Measurements from ENCODE around the gene GRK7.

GRK7 gene, protein sequence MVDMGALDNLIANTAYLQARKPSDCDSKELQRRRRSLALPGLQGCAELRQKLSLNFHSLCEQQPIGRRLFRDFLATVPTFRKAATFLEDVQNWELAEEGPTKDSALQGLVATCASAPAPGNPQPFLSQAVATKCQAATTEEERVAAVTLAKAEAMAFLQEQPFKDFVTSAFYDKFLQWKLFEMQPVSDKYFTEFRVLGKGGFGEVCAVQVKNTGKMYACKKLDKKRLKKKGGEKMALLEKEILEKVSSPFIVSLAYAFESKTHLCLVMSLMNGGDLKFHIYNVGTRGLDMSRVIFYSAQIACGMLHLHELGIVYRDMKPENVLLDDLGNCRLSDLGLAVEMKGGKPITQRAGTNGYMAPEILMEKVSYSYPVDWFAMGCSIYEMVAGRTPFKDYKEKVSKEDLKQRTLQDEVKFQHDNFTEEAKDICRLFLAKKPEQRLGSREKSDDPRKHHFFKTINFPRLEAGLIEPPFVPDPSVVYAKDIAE (N-terminal part only)

DNA sequence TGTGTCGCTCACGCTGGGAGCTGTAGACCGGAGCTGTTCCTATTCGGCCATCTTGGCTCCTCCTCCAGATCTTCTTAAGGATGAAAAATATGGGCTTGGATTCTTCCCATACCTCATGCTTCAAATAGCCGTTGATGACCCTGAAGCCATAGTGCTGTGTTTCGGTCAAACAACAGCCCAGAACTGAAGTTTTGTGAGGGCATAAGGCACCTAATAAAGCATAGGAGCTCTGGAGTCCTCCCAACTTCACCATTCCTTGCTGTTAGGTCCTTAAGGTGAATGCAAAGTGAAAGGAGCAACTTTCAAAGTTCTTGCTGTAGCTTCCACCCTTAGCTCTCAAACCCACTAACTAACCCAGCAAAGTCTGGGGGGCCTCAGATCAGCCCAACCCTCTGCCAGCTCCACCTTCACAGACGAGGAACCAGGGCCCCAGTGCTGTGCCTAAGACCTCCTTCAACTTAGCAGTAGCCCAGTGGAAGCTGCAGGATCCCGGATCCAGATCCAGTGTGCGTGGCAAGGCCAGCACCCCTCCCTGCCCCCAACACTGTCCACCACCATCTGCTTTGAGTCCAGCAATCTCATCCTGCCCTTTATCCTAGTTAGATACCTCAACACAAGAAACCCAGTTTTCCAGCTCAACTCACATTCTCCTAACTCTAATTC, at the start of gene GRK7:
Gene GRK7 (plus strand): TSS at position 321 of the 663 bp plus-strand sequence. CDS start 14,877 bp downstream, outside the sequence.
- no peak for DNase-seq (ENCODE audit: low spot score)

DNA sequence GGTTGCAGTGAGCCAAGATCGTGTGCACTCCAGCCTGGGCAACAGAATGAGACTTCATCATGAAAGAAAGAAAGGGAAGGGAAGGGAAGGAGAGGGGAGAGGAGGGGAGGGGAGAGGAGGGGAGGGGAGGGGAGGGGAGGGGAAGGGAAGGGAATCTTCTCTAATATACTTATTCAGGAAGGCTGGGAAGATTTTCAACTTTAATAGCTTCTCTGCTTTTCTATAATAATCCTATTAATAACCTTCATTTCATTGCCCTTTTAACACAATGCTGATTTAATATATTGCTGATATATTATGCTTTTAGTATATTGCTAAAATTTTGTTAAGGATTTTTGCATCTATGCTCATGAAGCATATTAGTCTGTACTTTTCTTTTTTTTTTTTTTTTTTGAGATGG, 48.5 kb upstream of the GRK7 start:
- no peak for DNase-seq (ENCODE audit: low spot score)

DNA sequence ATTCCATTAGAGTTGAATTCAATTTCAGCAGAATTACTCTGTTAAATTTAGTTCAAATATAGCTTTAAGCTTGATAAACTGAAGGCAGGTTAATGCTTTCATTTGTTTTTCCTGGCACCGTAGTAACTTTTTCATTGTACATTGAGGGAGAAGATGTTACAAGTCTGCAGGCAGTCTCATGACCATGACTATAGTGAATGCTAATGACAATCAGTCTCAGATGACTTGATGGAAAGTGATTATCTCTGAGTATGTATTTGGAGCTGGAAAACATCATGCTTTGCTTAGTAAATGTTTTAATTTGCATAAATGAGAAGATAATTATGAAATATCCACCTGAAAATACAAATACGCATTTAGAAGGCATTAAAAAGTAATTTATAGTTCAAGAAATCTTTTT, 41.1 kb upstream of the GRK7 start:
- DNase-seq (ENCODE audit: low spot score): no peak

DNA sequence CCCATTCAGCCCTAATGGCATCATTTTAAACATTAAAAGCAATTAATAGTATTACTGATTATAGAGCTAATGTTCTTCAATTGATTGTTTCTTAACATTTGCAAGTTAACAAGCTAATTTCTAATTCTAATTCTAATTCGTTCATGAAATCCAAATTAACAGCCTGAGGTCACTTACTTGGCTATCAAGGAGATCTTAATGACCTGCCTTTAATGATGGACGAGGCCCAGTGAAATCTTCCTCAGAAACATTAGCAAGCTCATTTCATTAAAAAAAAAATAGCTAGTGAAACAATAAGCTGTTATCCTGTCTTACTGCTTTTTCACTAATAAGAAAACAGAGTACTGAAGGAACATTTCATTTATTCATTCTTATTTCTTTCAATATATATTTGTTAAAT, 40.6 kb upstream of the GRK7 start:
- DNase-seq (ENCODE audit: low spot score): no peak

DNA sequence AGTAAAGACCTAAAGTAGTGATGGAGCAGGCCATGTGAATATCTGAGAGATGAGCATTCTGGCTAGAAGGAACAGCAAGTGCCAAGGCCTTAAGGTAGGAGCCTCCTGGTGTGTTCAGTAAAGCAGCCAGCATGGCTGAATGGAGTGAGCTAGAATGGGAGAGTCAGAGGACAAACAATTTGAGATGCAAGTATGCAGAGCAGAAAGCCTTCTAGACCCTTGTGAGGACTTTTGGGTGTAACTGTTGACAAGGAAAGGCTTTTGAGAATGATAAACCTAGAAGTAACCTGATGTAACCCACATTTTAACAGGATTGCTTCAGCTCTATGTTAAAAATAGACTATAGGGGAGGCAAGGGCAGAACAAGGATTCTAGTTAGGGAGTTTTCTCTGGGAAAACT, 40.0 kb upstream of the GRK7 start:
- DNase-seq (ENCODE audit: low spot score): no peak

DNA sequence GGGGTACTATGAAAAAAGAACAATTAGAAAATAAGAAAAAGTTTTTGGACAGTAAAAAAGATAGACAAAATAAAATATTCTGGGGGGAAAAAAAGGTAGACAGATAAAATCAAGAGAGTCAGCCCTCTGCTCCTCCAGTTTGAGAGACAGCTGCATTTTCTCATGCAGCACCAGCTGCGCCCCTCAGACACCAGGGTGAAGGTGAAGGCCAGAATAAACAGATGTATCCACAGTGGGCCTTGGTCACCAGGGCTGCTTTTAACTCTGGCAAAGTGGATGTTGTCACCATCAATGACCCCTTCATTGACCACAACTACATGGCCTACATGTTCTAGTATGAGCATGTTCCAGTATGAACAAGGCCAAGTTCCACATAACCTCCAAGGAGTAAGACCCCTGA, 39.0 kb upstream of the GRK7 start:
- no peak for DNase-seq (ENCODE audit: low spot score)

DNA sequence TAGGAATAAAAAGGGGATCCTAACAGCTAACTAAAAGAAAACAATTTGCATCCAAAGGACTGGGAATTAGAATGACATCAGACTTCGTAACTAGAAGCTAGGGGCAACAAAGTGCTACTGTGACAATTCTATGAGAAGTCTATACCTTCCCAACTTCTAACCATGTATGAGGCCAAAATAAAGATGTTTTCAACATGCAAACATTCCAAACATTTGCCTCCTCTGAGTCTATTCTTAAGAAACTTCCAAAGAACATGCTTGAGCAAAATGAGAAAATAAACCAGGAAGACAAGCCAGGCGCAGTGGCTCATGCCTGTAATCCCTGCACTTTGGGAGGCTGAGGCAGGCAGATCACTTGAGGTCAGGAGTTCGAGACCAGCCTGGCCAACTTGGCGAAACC, 38.2 kb upstream of the GRK7 start:
- DNase-seq (ENCODE audit: low spot score): no peak

DNA sequence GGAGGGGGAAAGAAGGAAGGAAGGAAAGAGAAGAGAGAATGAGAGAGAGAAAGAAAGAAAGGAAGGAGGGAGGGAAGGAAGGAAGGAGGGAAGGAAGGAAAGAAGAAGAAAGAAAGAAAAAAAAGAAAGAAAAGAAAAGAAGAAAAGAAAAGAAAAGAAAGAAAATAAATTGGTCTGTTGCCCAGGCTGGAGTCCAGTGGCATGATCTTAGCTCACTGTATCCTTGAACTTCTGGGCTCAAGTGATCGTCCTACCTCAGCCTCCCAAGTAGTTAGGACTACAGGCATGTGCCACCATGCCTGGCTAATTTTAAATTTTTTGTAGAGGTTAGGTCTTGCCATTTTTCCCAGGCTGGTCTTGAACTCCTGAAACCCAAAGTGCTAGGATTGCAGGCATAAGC, 36.7 kb upstream of the GRK7 start:
- DNase-seq (ENCODE audit: low spot score): no peak

DNA sequence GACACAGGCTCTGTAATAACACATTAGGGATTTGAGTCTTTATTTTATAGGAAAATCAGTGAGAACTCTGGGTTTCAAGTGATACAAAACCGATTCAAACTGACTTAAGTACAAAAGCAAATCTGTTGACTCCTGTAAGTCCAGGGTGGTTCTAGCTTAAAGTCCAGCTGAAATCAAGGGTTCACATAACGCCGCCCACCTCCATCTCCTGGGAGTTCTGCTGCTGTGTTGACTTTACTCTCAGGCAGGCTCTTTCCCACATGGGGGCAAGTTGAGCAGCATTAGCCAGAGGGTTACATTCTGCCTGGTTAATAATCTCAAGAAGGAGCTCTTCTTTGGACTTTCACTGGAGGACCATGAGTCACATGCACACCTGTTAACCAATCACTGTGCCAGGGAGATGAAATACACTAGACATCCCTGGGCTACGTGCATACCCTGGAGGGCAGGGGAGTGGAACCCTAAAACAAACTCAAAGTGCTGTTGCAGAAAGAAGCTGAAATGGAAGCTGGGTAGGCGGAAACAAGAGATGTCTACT, 34.8 kb upstream of the GRK7 start:
- DNase-seq (ENCODE audit: low spot score): no peak

DNA sequence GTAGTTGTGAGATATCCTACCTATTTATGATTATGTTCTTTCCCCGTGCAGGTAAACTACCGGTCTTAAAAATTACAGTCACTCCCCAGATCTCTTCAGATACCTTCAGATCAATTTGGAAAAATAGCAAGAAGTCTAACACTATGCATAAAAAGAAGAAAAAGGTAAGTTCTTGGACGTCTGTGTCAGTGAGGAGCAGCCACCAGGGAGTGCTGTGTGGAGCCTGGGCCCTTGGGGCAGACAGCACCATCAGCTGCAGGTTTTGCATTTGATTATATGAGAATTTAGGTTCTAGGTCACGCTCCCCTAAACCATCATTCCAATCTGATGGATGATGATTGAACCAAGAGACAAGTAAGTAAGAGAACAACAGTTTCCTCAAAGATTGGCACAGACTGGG, 34.0 kb upstream of the GRK7 start:
- no peak for DNase-seq (ENCODE audit: low spot score)

DNA sequence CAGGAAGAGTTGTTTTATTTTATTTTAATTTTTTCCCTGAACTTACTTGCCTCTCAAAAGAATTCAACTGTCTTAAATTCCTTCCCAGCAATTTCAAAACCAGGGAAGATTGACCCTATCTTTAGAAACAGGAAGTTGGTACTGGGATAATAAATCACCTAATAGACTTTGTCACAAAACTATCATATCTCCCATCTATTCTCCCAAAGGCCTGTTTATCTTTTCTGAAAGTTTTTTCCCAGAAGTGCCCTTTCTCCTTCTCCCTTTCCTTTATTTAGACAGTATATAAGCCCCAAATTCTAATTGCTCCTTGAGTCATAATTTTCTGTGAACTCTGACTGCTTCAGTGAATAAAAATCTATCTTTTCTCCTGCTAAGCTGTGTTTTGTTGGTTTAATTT, 28.0 kb upstream of the GRK7 start:
- DNase-seq (ENCODE audit: low spot score): no peak

DNA sequence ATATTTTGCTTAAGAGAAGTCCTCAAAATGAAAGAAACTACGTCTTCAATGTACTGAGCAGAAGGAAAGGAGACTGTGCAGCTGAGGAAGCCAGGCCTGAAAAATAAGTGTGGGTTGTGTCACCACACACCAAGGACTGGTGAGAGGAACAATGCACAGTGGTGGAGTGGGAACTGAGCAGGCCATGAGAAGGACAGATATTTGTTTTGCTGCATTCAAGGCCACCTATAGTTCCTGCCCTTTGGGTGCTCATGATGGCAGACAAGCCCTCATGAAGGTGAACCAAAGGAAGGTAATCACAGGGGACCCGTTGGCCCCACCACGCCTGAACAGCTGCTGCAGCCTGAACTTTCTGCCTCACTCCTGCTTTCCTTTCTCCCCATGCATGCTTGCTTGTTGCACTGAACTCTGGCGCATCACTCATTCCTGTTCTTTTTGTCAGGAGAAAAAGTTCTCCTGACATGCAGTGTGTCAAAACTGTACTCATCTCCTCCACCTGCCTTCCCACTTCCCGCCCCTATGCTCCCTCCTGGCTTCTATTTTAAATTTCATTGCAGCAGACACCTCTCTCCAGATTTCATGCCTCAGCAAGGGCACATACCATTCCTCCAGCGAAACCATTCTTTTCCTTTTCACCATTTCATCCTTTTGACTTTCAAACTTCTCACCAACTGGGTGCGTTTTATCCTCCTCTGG, 27.3 kb upstream of the GRK7 start:
- DNase-seq (ENCODE audit: low spot score): no peak

DNA sequence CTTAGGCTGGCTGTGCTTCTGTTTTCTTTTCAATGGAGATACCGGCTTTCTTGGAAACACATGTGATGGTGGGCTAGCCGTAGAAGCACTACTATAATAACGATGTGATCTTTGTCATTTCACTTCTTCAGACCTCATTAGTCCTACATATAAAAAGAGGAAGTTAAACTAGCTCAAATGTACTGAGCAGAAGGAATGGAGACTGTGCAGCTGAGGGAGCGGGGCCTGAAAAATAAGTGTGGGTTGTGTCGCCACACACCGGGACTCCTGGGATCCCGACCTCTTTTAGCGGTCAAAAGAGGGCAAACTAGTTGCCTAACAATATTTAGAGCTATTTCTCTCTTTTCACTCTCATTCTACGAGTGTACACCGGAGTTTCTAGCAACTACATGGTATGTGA, 26.1 kb upstream of the GRK7 start:
- DNase-seq (ENCODE audit: low spot score): no peak

DNA sequence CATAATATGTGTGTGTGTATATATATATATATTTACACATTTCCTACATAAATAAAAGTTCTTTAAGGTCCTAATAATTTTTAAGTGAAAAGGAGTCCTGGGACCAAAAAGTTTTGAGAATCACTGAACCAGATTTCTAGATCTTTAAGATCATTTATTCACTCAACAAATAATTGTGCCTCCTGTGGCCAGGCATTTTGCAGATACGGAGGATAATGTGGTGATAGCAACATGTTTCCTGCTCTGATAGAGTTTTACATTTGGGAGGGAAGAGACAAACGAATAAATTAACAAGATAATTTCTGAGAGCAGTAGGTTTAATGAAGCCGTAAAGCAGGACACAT, 25.6 kb upstream of the GRK7 start:
- no peak for DNase-seq (ENCODE audit: low spot score)

DNA sequence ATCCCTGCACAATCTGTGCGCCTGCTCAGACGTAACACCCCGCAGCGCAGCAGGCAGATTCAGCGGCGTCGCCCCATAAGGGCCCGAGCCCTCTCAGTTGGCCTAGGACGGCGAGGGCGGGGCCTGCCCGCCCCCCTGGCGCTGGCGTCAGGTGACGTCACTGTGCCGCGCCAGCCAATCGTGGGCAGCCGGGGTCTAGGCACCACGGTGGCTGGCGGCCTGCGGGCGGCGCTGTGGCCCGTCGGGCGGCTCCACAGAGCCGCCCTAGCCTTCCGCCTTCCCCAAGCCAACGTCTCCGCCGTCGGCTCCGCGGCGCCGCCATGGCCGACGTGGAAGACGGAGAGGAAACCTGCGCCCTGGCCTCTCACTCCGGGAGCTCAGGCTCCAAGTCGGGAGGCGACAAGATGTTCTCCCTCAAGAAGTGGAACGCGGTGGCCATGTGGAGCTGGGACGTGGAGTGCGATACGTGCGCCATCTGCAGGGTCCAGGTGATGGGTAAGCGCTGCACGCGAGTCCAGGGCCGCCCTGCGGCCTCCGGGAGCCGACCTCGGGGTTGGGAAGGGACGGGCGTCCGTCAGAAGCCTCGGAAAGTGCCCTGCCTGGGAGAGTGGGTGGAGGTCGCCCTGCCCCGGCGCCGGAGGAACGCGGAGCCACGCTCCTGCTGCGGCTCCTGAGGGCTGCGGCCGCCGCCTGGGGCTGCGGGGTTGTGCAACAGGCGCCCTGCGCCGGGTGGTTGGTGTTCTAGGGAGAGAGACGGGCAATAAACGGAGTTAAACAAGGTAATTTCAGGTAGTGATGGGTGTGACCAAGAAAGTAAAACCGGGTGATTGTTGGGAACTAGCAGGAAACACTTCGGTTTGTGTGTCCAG, 25.0 kb upstream of the GRK7 start, which contains the start of gene RNF7:
Gene RNF7 (plus strand): TSS at position 277 of the 869 bp plus-strand sequence. CDS start 44 bp downstream, at position 321.
- DNase-seq (ENCODE audit: low spot score): peak; percentile 95

DNA sequence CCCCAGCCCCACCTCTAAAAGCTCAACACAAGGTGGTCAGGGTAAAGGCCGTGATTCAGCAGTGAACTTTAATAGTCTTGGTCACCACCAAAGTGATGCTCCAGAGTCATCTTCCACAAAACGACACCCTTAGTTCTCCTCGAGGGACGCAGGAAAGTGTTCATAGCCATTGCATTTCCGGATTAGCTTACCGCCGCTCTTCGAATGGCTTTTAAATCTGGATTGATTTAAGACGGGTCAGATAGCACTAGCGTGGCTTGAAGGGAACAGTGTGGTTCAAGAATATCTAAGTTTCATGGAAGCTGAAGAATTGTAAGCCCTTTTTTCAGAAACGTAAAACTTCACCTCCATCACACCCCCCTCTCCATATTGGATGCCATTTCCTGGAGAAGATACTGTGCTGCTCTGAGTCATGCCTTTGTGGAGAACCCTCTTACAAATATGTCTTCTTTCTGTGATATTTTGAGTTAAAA, 24.3 kb upstream of the GRK7 start:
- peak; percentile 73 for DNase-seq (ENCODE audit: low spot score)

DNA sequence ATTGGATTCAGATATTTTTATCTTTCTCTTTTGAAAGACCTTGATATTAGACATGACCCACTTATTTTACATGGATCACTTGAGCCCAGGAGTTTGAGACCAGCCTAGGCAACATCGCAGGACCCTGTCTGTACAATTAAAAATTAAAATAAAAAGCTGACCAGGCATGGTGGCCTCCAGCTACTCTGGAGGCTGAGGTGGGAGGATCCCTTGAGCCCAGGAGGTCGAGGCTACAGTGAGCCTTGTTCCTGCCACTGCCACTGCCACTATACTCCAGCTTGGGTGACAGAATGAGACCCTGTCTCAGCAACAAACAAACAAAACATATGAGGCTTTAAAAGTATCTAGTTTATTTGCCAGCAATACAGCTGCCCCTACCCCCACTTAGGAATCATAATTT, 23.5 kb upstream of the GRK7 start:
- DNase-seq (ENCODE audit: low spot score): no peak

DNA sequence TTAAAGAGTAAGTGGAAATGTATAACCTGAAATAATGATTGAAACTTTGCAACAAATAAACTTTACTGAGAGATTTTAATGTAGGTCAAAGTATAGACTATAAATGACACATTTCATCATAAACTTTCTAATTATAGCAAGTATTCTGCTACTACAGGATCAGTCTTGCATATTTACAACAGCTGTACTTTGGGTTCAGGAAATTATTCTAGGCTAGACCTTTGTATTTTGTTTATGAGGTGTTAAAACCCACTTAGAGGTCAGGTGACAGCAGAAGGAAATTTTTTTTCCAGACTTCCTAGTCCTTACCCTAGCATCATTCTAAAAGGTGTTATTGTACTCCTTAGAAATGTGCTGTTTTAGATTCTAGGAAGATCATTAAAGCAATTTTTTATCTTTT, 22.9 kb upstream of the GRK7 start:
- no peak for DNase-seq (ENCODE audit: low spot score)

DNA sequence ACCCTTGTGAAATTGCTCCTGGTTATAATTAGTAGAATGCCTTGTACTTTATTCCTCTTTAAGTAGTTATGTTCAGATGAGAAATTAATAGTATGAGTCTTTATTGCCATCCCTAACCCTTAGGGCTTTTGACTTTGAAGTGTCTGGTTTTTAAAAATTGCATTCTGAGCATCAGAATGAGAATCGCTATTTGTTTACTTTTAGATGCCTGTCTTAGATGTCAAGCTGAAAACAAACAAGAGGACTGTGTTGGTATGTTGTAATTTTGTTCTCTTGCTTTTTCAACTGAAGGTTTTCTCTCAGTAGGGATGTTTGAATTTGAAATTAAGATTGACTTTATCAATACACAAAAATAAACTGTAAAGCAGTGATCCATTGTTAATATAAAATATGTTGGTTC, 19.9 kb upstream of the GRK7 start:
- no peak for DNase-seq (ENCODE audit: low spot score)

DNA sequence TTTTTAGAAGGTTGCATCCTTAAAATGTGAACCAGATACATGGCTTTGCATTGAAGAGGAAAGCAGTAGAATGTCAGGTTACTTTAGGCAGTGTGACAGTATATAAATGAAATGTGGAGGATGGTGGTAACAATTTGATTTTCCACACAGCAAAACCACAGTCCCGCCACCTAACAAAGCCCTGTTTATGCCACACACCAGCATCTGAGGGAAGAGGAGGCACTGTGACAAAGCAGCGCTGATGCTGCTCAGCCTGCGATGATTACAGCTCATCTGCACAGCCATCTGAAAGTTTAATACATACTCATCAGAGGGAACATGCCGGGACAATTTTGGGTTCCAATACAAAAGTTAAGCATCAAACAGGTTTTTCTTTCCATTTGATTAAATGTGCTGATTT, 16.2 kb upstream of the GRK7 start:
- DNase-seq (ENCODE audit: low spot score): no peak

DNA sequence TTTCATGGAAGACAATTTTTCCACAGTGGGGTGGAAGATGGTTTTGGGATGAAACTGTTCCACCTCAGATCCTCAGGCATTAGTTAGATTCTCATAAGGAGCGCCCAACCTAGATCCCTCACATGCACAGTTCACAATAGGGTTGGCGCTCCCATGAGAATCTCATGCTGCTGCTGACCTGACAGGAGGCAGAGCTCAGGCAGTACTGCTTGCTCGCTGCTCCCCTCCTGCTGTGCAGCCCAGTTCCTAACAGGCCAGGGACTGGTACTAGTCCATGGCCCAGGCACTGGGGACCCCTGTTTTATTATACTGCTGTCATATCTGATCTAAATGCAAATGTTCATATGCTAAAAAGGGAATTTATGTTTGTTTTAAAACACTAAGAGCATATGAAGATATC, 9.8 kb upstream of the GRK7 start:
- DNase-seq (ENCODE audit: low spot score): no peak

DNA sequence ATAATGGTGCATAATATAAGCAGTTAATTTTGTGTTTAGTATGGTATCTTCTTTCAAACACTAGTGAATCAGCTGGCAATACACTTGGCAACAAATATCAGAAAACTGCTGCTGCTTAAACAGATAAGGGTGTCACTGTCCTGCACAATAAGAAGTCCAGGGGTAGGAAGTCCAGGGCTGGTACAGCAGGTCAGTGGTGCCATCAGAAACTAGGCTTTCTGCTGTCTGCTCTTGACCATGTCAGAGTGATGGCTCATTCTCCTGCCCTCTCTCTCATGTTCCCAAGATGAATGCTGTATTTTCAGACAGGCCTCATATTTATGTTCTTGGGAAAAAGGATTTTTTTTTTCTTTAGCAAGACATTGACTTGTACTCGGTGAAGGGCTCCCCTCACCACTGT, 9.2 kb upstream of the GRK7 start:
- DNase-seq (ENCODE audit: low spot score): no peak

Data from kidney capillary endothelial cell (primary cell).